GM21737 (cell line): ENCODE results near the gene ENTREP1.
"Not testable (repeated sequence)": the region's sequence is repeated elsewhere in the genome, so short reads cannot be mapped to it uniquely, and the experiment has no call there.

Experiments
- ATAC-seq: cut with Tn5 transposase; IDR thresholded peaks from one replicate; pipeline ENCODE4 v1.9.1; 2021; ENCODE audit warnings: mild to moderate bottlenecking, moderate library complexity; ENCODE audit not compliant: unreplicated experiment

ENTREP1 gene

GRCh38 chr9:69440254-69440955, 115.4 kb downstream of the ENTREP1 start:
- ATAC-seq = not testable (repeated sequence)
